Gastrocnemius medialis (tissue), 4 donors: ENCODE measurements around the gene SLFNL1.

Source experiments
- POLR2A ChIP-seq, 2 donors: fragments of 450-650 bp; IDR thresholded peaks; one replicate each; pipeline ENCODE4 v1.6.1; 2017; ENCODE audit warnings: antibody characterized with exemption in 2 of 2, mild to moderate bottlenecking in 2 of 2, moderate library complexity in 2 of 2
- TF ChIP-seq, protein P1 (sequence below), 5 experiments: fragments of 450-650 bp in 3 of 5; fragments of 200-600 bp in 2 of 5; sonication (generic) in 2 of 5; IDR thresholded peaks in 4 of 5; conservative IDR thresholded peaks in 1 of 5; 1 replicate in 4 of 5; 2 replicates in 1 of 5; pipeline ENCODE4 v1.5.1; 2016 to 2019; ENCODE audit warnings: antibody characterized with exemption in 5 of 5, mild to moderate bottlenecking in 3 of 5, moderate library complexity in 3 of 5

DNA sequence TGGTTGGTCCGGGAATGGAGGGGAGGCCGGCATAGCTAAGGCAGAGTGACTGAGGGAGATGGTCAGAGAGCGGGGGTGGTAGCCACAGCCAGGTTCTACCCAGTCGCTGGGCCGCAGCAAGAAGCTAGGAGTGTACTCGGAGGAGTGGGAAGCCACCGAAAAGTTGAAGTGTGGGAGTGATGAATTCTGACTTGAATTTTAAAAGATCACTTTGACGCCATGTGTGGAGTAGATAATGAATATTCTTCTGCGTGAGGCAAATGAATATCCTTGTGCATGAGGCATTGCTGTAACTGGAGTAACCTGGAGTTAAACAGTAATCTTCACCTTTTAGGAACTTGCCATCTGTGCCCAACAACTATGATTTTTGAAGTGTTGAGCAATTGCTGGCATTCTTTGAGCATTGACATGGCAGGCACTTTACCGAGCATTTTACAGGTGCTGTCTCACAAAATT is 35.2 kb downstream of the SLFNL1 start:
- TF ChIP-seq POLR2A (IDR thresholded peaks at IDR 0.05) = no peak
- TF ChIP-seq, protein P1, sequence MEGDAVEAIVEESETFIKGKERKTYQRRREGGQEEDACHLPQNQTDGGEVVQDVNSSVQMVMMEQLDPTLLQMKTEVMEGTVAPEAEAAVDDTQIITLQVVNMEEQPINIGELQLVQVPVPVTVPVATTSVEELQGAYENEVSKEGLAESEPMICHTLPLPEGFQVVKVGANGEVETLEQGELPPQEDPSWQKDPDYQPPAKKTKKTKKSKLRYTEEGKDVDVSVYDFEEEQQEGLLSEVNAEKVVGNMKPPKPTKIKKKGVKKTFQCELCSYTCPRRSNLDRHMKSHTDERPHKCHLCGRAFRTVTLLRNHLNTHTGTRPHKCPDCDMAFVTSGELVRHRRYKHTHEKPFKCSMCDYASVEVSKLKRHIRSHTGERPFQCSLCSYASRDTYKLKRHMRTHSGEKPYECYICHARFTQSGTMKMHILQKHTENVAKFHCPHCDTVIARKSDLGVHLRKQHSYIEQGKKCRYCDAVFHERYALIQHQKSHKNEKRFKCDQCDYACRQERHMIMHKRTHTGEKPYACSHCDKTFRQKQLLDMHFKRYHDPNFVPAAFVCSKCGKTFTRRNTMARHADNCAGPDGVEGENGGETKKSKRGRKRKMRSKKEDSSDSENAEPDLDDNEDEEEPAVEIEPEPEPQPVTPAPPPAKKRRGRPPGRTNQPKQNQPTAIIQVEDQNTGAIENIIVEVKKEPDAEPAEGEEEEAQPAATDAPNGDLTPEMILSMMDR (IDR thresholded peaks at IDR 0.05 in 4 of 5, conservative IDR thresholded peaks at IDR 0.05 in 1 of 5) = no peak
